GM19023 (cell line): ENCODE results near the gene ITPK1.

Experiments used
- ATAC-seq: cut with Tn5 transposase; IDR thresholded peaks from one replicate; pipeline ENCODE4 v1.9.1; 2021; ENCODE audit warnings: mild to moderate bottlenecking, moderate library complexity; ENCODE audit not compliant: unreplicated experiment

ITPK1 gene

DNA sequence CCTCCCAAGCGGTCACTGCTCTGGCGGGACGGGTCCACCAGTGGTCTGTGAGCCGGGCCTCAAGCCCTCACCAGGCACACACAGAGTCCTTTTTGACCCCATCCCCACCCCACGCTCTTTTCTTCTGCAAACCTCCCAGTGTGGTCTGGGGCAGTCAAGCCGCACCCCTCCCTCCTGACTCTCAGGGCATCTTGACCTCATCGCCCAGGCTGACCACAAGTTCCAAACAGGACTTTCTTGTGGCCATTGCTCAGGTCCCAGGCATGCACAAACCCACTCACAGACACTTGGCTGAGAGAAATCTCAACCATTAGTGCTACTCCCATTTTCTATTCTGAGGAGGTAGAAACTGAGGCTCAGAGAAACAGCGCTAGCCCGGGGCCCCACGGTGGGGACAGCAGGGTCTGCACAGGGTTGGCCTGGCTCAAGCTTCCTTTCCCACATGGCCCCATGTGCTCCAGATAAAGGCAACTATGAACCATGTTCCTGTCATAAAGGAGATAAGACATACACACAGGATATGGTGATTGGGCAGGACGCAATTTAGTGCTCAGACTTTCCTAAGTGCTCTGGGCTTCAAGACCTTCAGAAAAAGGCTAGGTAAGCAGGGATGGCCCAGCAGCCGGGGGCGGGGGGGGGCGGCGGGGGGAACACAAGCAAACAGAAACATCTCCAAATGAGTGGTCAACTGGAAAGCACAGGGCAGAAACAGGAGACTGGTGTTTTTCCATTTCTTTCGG is 69.6 kb downstream of the ITPK1 start:
- ATAC-seq: no peak

DNA sequence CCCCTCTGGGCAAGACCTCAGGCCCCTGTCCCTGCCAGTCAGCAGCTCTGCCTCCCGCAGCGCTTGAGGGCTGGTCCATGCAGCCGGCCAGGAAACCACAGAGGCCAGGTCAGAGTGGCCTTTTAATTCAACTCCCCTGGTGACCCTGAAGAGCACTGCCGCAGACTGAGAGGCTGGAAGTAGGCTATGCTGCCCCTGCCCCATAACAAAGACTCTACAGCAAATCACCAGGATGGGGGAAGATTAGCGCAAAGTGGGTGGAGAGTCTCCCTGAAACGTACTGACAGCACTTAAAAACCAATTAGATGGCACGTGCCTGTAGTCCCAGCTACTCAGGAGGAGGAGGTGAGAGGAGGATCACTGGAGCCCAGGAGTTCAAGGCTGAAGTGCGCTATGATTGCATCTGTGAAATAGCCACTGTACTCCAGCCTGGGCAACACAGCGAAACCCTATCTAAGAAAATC is 70.5 kb downstream of the ITPK1 start:
- peak; percentile 11 for ATAC-seq

DNA sequence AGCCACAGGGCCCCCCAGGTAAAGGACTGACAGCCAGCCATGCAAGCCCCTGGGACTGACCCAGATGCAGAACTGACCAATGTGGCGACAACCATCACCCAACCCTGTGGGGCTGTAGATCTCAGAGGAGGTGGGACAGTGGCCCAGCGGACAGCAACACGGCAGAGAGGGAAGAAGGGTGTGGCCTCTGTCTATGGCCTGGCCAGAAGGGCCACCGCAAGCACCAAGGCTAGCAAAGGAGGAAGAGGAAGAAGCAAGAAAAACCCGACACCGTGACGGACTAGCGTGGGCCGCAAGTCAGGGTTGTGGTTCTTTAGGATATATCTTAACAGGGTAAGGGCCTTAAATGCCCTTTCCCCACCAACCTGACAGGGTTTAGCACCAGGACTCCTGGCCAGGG is 71.2 kb downstream of the ITPK1 start:
- ATAC-seq: peak; percentile 64

DNA sequence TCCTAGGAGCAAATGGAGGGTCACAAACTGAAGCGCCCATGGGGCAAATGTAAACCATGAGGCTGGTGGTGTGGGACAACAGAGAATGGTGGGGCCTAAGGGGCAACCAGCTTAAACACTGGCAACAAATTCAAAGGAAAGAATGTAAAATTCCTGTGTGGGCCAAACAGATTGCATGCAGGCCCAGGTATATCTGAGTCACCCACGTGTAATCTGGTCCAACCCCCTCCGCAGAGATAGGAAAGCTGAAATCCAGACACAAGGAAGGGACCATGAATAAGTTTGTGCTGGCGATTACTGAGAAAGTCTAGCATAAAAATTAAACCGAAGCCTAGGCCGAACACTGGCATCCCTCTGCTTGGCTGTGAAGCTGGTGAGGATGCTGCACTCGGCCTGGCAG is 71.6 kb downstream of the ITPK1 start:
- no peak for ATAC-seq

DNA sequence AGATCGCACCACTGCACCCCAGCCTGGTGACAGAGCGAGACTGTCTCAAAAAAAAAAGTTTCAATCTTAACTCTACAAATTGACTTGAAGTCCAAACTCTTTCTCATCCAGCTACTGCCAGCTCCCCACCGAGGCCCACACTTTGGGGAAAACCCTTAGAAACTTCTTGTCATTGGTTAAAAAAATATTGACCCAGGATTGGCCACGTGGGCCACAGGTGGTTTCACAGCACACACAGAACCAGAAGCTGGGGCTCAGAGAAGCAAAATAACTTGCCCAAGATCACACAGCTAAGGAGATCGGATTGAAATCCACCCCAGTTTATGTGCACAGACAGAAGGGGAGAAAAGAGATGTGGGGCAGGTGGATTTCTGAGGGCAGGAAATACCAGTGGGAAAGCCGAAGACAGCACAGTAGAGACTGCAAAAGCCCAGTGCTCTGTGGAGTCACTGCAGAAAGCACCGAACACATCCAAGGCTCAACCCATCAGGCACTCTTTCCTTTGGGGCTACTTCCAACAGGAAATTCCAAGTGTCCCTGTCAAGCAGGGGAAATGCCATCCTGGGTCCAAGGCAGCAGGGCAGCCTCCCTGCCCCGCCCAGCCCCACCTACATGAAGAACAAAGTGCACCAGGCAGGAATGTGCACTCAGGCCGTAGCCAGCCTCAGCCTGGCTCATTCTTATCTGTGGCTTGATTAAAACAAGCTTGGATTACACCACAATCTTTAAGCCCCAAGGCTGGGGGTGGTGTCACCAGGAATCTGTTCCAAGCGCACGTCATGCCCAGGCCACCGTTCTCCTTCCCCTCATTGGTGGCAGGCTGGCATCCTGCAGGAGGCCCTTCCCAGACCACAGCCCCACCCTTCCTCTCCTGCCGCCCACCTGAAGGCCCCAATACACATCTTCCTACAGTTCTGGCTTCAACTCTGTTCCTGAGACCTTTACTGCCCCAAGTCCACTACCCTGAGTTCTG is 72.5 kb downstream of the ITPK1 start:
- ATAC-seq: no peak

DNA sequence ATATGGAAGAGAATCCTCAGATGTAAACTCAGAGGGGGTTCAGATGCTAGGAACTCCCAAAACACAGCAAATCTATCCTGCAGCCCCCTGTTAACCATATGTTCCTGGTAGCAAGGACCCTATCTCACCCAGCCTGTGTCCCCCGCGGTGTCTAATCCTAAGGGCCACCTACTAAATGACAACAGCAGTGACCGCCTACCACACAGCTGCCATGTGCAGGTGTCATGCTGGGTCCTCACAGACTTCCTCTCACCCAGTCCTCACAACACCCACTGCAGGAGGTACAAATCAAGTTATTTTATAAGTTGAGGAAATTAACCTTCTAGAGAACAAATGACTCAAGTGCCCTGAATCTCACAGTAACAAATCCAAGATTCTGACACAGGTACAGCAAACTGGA is 73.9 kb downstream of the ITPK1 start:
- ATAC-seq: no peak

DNA sequence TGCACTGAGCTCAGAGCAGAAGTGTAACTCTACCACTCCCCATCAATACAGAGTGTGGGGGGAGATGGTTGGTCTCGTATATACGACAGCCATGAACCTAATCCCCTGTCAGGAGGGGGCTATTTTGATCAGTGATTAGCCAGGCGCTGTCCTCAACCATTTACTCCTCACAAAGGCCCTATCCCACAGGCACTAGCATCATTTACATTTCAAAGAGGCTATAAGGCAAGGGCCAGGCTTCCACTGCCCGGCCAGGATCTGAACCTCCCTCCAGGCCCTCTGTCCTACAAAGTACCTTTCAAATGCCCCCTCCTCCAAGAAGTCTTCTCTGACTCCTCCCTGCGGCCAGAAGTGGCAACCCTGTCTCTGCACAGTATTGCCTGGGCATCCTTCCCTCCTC is 74.7 kb downstream of the ITPK1 start:
- ATAC-seq: no peak

DNA sequence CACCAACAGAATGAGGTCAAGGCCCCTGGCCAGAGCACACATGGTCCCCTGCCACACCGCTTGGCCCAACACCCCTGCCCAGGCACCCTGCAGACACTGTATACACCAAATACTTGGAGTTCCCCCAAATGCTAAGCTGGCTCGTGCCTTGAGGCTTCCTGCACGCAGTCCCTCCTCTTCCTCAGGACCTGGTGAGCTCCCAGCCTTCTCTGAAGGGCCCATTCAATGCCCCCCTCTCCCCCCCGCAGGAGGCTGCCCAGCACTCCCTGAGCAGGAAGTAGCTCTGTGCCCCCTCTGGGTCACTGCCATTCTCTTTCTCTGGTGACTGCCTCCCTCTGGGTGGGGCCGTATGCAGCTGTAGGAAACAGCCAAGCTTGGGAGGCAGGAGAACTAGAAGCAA is 75.3 kb downstream of the ITPK1 start:
- no peak for ATAC-seq

DNA sequence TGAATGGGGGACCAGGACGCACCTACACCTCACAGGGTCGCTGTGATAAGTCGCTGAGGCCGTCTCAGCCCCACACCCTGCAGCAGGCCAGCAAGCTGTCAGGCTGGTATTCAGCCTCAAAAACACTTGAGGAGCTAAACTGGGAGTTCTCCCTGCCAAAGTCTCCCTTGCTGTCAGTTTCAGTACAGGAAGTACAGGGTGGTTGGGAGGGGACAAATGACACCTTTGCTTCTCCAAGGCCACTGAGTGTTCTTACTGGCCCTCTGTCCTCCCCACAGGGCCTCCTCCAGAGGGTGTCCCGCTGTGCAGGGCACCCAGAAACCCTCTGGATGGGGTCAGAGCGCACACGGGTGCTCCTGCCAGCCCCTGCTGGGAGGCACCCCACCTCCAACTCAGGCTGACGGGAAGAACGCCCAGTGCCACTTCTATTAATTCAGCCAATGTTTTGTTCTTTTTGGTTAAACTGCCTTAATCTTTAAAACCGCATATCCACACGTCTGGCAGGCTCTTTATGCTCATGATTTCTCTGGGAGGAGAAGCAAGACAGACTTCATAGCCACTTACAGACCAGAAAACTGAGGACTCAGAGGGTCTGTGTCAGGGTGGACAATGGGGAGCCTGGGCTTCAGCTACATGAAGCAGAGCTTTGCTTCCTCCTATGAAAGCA is 75.9 kb downstream of the ITPK1 start:
- ATAC-seq: no peak

DNA sequence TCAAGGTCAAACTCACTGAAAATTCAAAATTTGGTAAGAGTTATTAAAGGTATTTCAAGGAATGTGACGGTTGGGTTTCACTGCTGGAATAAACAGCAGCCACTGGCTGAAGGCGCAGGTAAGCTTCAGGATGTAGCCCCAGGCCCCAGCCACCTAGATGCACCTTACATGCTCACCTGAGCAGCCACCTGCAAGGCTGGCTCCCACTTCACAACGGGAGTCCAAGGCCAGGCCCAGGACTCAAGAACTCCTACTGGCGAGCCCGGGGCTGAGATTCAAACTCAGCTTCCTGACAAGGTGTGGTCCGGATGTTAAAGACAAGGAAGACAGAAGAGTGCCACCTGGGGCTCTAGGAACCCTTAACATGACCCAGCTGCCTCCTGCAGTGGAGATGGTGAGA is 78.4 kb downstream of the ITPK1 start:
- no peak for ATAC-seq

DNA sequence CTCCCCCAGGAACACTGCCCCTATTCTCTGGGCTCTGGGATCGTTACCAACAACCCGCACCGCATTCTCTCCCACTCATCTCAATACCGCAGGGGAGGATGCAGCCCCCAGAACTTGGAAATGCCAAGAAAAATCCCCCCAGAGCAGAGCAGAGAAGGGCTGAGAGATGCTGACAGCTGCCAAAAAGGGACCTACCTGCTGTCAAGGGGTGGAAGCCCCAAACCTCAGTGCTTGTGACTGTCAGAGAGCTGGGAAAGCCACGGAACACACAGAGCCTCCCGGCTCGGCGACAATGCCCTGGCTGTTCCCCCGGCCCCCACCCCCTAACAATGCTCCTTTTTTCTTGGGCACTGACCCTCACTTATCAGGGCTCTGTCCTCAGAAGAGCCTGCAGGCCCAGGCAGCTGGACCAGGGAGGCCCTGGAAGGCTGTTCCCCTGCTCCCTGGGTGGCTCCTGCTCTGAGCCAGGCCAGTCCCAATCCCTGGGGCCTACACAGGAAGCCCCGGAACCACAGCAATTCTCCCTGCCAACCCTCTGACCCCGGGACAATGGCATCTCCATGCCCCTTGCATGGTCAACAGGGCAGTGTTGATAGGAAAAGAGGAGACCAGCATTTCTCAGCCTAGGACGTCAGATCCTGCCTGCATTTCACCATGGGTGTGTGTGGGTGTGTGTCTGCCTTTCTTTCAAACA is 78.9 kb downstream of the ITPK1 start:
- ATAC-seq: no peak

DNA sequence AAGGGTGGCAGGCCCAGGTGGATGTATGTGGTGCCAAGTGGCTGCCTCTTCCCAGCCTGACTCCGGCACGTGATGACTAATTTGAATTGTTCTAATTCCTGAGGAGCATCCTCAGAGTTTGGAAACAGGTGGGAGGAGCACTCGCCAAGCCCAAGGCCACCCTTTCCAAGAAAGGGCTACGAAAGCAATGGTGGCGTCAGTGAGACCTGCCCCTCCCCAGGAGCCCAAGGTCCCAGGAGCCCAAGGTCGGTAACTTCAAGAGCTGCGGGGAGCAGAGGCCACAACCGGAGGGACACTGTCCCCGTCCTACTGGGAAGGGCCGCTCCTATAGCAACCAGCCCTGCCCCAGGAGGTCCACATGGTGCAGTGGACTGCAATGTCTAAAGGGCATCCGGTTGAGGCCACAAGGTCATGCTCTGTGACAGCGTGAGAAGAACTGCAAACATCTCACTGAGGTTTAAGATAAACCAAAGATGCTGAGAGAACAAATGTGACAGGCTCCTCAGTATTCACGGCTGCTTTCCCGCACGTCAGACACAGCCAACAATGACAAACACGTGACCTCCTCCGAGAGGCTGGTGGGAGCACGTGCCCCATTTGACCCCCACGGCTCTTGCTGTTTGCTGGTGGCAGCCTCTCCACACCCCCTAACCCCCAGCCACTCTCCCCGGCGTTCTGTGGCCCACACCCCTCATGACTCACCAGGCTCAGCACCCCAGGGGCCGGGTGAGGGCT is 79.6 kb downstream of the ITPK1 start:
- no peak for ATAC-seq

DNA sequence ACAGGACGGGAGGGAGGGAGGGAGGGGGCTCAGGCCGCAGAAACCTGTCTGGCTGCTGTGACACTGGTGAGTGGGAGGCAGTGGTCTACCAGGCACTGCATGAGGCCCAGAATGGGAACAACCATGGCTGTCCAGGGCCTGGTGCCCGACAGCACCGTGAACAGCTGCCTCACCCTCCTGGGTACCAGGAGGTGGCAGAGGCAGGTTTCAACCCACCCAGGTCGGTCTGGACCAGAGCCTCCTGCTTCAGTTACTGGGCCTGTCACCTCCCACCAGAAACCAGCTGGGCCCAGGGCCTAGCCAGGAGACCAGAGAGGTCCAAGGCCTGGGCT is 80.2 kb downstream of the ITPK1 start:
- ATAC-seq: no peak

DNA sequence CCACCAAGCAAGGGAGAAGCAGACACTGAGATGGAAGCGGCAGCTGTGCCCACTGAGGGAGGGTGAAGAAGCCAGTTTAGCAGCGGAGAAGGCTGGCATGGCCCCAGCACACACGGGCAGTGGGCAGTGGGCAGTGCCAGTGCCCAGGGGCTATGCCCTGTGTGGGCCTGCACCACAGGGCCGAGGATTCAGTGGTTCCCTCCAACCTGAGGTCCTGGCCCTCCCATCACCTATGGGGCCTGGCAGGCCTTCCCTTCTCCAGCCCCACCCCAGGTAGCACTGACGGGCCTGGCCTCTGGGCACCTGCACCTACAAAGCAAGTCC is 81.1 kb downstream of the ITPK1 start:
- no peak for ATAC-seq

DNA sequence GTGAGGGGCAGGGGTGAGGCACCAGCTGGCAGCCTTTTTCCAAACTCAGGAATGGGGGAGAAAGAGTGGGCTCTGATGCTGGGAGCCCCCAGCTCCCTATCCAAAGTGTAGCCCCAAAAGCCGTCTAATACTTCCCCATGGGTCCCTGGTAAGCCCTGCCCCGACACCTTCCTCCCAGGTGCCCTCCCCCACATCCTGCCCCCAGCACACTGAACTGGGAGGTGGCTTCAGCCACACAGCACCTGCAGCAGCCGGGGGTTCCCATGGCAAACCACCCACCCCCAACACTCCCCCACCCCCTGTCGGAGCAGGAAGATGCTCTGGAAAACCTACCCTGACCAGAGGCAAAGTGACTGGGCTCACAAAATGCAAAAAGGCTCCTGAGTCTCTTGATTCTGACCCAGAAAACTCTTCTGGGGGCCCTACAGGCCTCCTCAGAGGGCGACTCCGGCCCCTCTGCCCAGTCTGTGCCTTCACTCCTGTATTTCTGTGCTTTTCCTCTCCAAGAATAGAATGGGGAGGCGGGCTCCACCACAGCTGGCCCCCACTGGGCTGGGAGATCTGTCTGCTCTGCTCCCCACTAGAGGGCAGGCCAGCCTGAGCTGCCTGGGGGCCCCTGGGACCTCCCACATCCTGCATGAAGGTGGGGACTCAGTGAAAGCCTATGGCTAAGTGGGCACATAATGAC is 81.6 kb downstream of the ITPK1 start:
- peak; percentile 60 for ATAC-seq

DNA sequence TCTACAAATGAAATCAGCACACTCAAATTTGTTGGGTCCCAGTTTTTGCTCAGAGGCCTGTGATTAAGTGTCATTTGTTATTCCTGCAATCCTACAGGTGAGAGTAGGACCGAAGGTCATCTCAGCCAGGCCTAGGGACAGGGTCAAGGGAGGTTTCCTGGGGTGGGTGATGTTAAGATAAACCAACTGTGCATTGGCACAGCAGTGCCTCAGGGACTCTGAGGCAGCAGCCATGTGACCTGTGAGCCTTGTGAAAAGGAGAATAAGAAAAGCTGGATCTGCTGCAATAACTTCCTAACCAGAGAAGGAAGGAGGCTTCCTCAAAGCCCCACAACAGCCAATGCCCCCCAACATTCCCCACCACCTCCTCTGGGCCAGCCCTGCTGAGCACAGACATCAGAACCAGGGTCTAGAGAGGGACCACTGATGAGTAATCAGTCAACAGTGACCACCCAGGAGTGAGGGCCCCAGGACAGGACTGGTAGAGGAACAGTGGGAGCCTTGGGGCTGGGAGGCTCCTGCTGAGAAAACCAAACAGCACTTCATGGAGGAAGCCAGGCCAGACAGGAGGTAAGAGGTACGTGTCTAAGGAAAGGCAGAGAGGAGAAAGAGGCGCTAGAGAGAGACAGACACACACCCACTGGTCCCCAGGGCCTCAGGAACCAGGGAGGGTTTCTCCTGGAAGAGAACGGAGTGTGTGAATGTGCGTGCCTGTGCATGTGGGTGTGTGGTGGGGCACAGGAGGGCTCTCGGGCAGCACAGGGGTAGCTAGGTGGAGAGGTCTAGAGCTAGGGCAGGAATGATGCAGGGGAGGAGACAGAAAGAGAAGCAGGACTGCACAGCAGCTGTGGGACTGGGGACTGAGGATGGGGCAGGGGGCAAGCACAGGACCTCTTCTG is 82.4 kb downstream of the ITPK1 start:
- ATAC-seq: no peak

DNA sequence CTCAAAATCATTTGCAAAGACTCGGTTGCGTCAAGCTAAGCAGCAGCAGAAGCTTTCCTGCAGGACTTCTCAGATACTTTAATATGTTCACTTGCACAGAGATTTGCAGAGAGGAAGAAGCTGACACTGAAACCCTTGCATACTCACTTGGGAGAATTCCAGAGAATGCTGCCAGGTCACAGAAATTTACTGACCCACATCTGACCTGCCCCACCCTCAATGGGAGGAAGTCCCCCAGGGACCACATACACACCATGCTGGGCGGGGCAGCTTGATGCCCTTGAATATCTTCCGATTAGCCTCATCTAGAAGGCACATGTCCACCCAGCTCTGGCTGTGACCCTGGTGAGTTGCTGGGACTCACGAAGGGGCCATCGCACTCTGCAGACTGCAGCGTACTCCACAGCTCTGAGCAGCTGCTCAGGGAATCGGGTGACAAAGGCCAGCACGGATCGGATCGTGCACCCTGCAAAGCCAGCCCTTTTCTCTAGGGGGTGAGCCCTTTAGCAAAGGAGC is 83.2 kb downstream of the ITPK1 start:
- ATAC-seq: no peak

DNA sequence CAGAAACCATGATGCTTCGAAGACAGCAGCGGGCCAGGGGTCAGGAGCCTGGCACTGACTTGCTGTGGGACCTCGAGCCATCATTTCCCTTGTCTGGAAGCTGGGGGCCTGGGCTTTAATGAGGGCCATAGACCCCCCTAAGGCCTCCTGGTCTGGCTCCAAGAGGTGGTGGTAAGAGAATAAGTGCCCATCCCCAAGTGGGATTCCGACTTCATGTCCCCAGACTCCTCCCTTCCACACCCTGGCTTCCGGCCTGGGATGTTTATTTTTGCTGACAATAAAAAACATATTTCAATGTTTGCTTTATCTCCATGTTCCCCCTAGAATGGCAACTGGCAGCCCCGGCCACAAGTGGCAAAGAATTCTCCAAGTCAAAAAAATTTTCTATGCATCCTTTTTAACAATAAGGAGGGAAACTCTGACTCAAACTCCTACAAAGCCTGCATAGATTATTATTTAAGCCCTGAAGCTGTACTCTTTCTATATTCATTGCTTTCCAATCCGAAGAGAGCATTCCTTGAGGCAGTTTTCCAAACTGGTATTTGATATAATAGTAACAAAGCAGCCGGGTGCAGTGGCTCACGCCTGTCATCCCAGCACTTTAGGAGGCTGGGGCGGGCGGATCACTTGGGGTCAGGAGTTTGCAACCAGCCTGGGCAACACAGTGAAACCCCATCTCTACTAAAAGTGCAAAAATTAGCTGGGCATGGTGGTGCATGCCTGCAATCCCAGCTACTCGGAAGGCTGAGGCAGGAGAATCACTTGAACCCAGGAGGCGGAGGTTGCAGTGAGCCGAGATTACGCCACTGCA is 84.0 kb downstream of the ITPK1 start:
- no peak for ATAC-seq
